KMS-11 (cell line): Measurements from ENCODE around the gene AFF1.

Source experiments
- H2AFZ ChIP-seq: fragments of 200-600 bp; sonication (generic); 2 replicates; pipeline ENCODE4 v1.6.1; 2016; ENCODE audit warnings: antibody characterized with exemption, mixed run types, low read depth
- H3K27ac ChIP-seq: fragments of 200-600 bp; sonication (generic); 2 replicates; pipeline ENCODE4 v1.6.1; 2016; ENCODE audit warnings: mild to moderate bottlenecking, mixed run types
- H3K27me3 ChIP-seq: fragments of 200-600 bp; sonication (generic); 2 replicates; pipeline ENCODE4 v1.6.1; 2017; ENCODE audit warnings: mild to moderate bottlenecking, low read depth, mixed run types, moderate library complexity; ENCODE audit not compliant: insufficient read depth
- H3K36me3 ChIP-seq: fragments of 200-600 bp; sonication (generic); 2 replicates; pipeline ENCODE4 v1.6.1; 2017; ENCODE audit warnings: mild to moderate bottlenecking, mixed run types; ENCODE audit not compliant: insufficient read depth
- H3K4me1 ChIP-seq: fragments of 200-600 bp; sonication (generic); 2 replicates; pipeline ENCODE4 v1.6.1; 2016; ENCODE audit warnings: mild to moderate bottlenecking, low read depth, mixed run types; ENCODE audit not compliant: poor library complexity, severe bottlenecking
- H3K4me2 ChIP-seq: fragments of 200-600 bp; sonication (generic); 2 replicates; pipeline ENCODE4 v1.7.0; 2016; ENCODE audit warnings: mild to moderate bottlenecking, mixed run types
- H3K4me3 ChIP-seq: fragments of 200-600 bp; sonication (generic); IDR thresholded peaks from 2 replicates; pipeline ENCODE4 v1.6.1; 2017; ENCODE audit warnings: low read depth, low read length, mixed read lengths; ENCODE audit not compliant: insufficient read depth
- H3K79me2 ChIP-seq: fragments of 200-600 bp; sonication (generic); 2 replicates; pipeline ENCODE4 v1.6.1; 2016; ENCODE audit warnings: low read depth, mixed run types; ENCODE audit not compliant: insufficient read depth
- H3K9ac ChIP-seq: fragments of 200-600 bp; sonication (generic); 2 replicates; pipeline ENCODE4 v1.6.1; 2016; ENCODE audit warnings: mild to moderate bottlenecking, mixed run types
- H4K20me1 ChIP-seq: fragments of 200-600 bp; sonication (generic); 2 replicates; pipeline ENCODE4 v1.6.1; 2016; ENCODE audit warnings: mild to moderate bottlenecking, mixed run types; ENCODE audit not compliant: insufficient read depth
- TF ChIP-seq, protein P1 (sequence below): fragments of 200-600 bp; sonication (generic); conservative IDR thresholded peaks from 2 replicates; pipeline ENCODE4 v1.6.1; 2017; ENCODE audit warnings: low read depth, mild to moderate bottlenecking, antibody characterized with exemption, low read length, moderate library complexity, mixed read lengths

AFF1 gene

DNA sequence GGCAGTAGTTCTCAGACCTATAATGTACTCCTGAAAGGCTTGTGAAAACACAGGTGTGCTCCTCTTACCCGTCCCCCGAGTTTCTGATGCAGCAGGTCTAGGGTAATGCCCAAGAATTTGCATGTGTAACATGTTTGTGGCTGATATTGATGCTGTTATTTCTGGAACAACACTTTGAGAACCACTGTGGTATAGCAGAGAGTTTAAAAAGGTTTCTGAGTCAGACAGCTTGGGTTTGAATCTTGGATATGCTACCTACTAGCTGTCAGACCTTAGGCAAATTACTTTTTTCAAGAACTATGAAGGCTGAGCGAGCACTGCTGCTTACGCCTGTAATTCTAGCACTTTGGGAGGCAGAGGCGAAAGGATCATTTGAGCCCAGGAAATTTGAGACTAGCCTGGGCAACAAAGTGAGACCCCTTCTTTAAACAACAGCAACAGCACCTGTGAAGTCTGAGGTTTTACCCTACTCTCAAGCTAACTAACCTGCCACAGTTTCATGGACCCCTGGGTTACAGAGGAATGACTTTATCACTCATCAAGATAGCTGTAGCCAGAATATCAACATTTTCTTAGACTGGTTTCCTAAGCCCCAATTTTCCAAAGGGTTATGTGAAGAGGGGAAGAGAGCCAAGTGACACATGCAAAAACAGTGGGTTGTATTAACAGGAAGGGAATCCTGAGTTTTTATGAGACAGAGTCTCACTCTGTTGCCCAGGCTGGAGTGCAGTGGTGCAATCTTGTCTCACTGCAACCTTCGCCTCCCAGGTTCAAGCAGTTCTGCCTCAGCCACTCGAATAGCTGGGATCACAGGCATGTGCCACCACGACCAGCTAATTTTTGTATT is 5.1 kb downstream of the AFF1 start:
- H3K4me1 ChIP-seq = peaks cover 71% of the 10 kb centered on the region

DNA sequence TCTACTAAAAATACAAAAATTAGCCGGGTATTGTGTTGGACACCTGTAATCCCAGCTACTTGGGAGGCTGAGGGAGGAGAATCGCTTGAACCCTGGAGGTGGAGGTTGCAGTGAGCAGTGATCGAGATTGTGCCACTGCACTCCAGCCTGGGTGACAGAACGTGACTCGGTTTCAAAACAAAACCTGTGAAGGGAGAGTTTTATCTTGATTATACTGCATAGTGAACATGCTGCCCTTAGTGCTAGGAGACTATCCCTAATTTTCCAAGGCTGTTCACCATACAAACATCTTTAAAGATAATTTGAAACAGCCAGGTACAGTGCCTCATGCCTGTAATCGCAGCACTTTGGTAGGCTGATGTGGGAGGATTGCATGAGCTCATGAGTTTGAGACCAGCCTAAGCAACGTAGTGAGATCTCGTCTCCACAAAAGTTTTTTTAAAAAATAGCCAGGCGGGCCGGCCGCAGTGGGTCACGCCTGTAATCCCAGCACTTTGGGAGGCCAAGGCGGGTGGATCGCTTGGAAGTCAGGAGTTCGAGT is 6.2 kb downstream of the AFF1 start:
- Histone ChIP-seq H4K20me1 (no peaks in the 10 kb centered on the region), H3K9ac (peak overlapping the region; percentile 56; the same call in 1 of the 2 replicates), H3K4me2 (peak overlapping the region; percentile 61), H2AFZ (no peak overlapping the region), H3K36me3 (no peaks in the 10 kb centered on the region), H3K4me1 (peaks cover 81% of the 10 kb centered on the region), H3K79me2 (peaks cover 95% of the 10 kb centered on the region), H3K27ac (peak overlapping the region; percentile 86), H3K4me3 (no peak overlapping the region), H3K27me3 (no peaks in the 10 kb centered on the region)
- TF ChIP-seq, protein P1, sequence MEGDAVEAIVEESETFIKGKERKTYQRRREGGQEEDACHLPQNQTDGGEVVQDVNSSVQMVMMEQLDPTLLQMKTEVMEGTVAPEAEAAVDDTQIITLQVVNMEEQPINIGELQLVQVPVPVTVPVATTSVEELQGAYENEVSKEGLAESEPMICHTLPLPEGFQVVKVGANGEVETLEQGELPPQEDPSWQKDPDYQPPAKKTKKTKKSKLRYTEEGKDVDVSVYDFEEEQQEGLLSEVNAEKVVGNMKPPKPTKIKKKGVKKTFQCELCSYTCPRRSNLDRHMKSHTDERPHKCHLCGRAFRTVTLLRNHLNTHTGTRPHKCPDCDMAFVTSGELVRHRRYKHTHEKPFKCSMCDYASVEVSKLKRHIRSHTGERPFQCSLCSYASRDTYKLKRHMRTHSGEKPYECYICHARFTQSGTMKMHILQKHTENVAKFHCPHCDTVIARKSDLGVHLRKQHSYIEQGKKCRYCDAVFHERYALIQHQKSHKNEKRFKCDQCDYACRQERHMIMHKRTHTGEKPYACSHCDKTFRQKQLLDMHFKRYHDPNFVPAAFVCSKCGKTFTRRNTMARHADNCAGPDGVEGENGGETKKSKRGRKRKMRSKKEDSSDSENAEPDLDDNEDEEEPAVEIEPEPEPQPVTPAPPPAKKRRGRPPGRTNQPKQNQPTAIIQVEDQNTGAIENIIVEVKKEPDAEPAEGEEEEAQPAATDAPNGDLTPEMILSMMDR = no peak

More for the DNA sequence above, 5.1 kb downstream of the AFF1 start:
- Histone ChIP-seq H3K79me2 (peaks cover 84% of the 10 kb centered on the region), H3K4me3 (no peak overlapping the region), H2AFZ (no peak overlapping the region), H4K20me1 (no peaks in the 10 kb centered on the region), H3K27ac (peak overlapping the region; percentile 86), H3K9ac (peak overlapping the region; percentile 56; the same call in 1 of the 2 replicates), H3K36me3 (no peaks in the 10 kb centered on the region), H3K4me2 (peak overlapping the region; percentile 61), H3K27me3 (no peaks in the 10 kb centered on the region)
- TF ChIP-seq, protein P1 = 0 out of 2 replicates have a peak, but pooled peaks have one; percentile 18

DNA sequence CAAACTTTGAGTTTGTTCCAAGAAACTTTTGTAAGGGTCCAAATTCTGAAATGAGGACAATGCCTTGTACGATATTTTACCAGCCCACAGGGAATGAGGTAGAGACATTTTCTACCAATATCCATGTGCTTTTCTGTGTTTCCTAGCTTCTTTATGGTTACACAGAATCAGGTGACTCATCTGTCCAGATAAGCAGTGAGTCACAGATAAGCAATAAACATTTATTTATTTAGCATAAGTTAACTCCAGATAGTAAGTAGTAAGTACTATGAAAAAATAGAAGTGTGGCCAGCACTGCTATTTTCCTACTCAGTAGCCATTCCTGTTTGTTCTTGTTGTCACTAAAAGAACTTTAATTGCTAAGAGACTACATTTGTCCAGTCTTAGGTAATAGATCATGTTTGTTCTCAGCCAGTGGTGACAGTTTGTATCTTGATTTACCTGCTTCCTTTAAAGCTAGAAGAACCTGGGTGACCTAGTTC is 7.4 kb downstream of the AFF1 start:
- H3K4me1 ChIP-seq = peaks cover 92% of the 10 kb centered on the region
- TF ChIP-seq, protein P1 = no peak
- H3K9ac ChIP-seq = no peak overlapping the region
- H3K4me3 ChIP-seq = no peak overlapping the region
- peaks cover 93% of the 10 kb centered on the region for H3K79me2 ChIP-seq
- no peaks in the 10 kb centered on the region for H3K27me3 ChIP-seq
- no peak overlapping the region for H2AFZ ChIP-seq
- no peaks in the 10 kb centered on the region for H4K20me1 ChIP-seq
- H3K27ac ChIP-seq = no peak overlapping the region; the same call in 1 of the 2 replicates
- peak overlapping the region; percentile 30 for H3K4me2 ChIP-seq
- H3K36me3 ChIP-seq = no peaks in the 10 kb centered on the region

DNA sequence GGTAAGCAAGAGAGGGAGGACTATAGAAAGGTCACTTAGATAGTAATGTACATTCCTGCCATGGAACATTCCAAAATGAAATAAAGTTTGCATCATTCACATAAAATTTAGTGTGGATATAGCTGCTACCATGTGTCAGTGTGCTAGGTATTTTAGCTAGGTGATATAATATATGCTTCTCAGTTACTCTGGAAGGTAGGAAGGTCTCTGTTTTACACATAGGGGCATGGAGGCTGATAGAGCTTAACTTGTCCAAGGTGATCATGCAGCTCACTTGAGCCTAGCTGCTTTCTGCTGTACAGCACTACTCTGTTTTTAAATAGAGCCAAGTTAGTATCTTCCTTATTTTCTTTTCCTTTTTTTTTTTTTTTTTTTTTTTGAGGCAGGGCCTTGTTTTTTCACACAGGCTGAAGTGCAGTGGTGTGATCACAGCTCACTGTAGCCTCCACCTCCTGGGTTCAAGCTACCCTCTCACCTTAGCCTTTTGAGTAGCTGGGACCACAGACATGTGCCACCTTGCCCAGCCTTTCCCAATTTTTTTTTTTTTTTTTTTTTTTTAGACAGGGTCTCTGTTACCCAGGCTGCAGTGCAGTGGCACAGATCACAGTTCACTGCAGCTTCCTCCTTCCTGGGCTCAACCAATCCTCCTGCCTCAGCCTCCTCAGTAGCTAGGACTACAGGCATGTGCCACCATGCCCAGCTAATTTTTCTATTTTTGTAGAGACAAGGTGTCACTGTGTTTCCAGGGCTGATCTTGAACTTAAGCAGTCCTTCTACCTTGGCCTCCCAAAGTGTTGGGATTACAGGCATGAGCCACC is 10.4 kb downstream of the AFF1 start:
- H3K27me3 ChIP-seq = no peaks in the 10 kb centered on the region
- H3K9ac ChIP-seq = no peak overlapping the region
- no peaks in the 10 kb centered on the region for H4K20me1 ChIP-seq
- peak overlapping the region; percentile 14; the same call in 1 of the 2 replicates for H3K4me2 ChIP-seq
- peaks cover 86% of the 10 kb centered on the region for H3K79me2 ChIP-seq
- H3K27ac ChIP-seq = no peak overlapping the region; the same call in 1 of the 2 replicates
- peaks cover 83% of the 10 kb centered on the region for H3K4me1 ChIP-seq
- H2AFZ ChIP-seq = no peak overlapping the region
- H3K36me3 ChIP-seq = no peaks in the 10 kb centered on the region
- H3K4me3 ChIP-seq = no peak overlapping the region
- TF ChIP-seq, protein P1 = no peak
